Endodermal cell (in vitro differentiated cells): ENCODE data around the gene ACTMAP. TPM values are rescaled to one million over a fixed set of nuclear protein-coding genes. Genes with fewer than 3 reads are reported as not detected.

Source experiments
- DNase-seq: peaks from one replicate; pipeline ENCODE4 v3.0.0-alpha.2; 2017
- H3K27ac ChIP-seq: 2 replicates; pipeline ENCODE4 v1.5.1; 2013; ENCODE audit warnings: mild to moderate bottlenecking, low read depth, low read length, moderate library complexity
- H3K27me3 ChIP-seq: 2 replicates; pipeline ENCODE4 v1.6.1; 2013; ENCODE audit warnings: mild to moderate bottlenecking, low read length, moderate library complexity; ENCODE audit not compliant: insufficient read depth, control insufficient read depth, poor library complexity, severe bottlenecking
- H3K36me3 ChIP-seq: 2 replicates; pipeline ENCODE4 v1.7.0; 2013; ENCODE audit warnings: mild to moderate bottlenecking, low read length, moderate library complexity; ENCODE audit not compliant: control insufficient read depth, insufficient read depth
- H3K4me1 ChIP-seq: one replicate; pipeline ENCODE4 v1.7.0; 2013; ENCODE audit warnings: low read length; ENCODE audit not compliant: control insufficient read depth, insufficient read depth
- H3K4me3 ChIP-seq: 2 replicates; pipeline ENCODE4 v1.5.1; 2013; ENCODE audit warnings: mild to moderate bottlenecking, low read length, moderate library complexity
- H3K9ac ChIP-seq: 2 replicates; pipeline ENCODE4 v1.6.1; 2013; ENCODE audit warnings: mild to moderate bottlenecking, low read length, moderate library complexity; ENCODE audit not compliant: poor library complexity, severe bottlenecking; ENCODE audit errors: extremely low read depth
- H3K9me3 ChIP-seq: 2 replicates; pipeline ENCODE4 v1.6.1; 2013; ENCODE audit warnings: mild to moderate bottlenecking, low read length, moderate library complexity; ENCODE audit not compliant: control insufficient read depth
- H3K27ac Mint-ChIP-seq: 2 replicates; pipeline ENCODE4 v1.8.0; 2020; ENCODE audit warnings: mixed read lengths
- H3K27me3 Mint-ChIP-seq: 2 replicates; pipeline ENCODE4 v1.8.0; 2021; ENCODE audit warnings: mild to moderate bottlenecking, mixed read lengths; ENCODE audit not compliant: insufficient read depth
- H3K36me3 Mint-ChIP-seq: 2 replicates; pipeline ENCODE4 v1.8.0; 2020; ENCODE audit warnings: low read depth, mixed read lengths
- H3K4me1 Mint-ChIP-seq: 2 replicates; pipeline ENCODE4 v1.8.0; 2020; ENCODE audit warnings: mixed read lengths
- H3K4me3 Mint-ChIP-seq: 2 replicates; pipeline ENCODE4 v1.8.0; 2020; ENCODE audit warnings: mild to moderate bottlenecking, moderate library complexity, mixed read lengths
- H3K9me3 Mint-ChIP-seq: 2 replicates; pipeline ENCODE4 v1.8.0; 2020; ENCODE audit warnings: mild to moderate bottlenecking, mixed read lengths
- WGBS, 2 experiments: methylation state at CpG; one replicate each; pipeline versions ENCODE4 v1.1.5 to v1.1.7; 2013; ENCODE audit warnings: missing lambda C conversion rate in 2 of 2, mixed read lengths in 1 of 2; ENCODE audit not compliant: insufficient coverage in 1 of 2, insufficient read length in 1 of 2; 5-methylcytosine and 5-hydroxymethylcytosine counted together
- total RNA-seq, 2 donors: library from RNA; stranded (reverse); fragmentation: NEBNext Ultra II Directional in 1 of 2; extraction: Animal tissue kit (Norgen Biotek cat#: 25700) in 1 of 2; gene quantifications; 2 replicates in 1 of 2; 3 replicates in 1 of 2; pipeline ENCODE4 v1.2.1, GENCODE V29; 2021
- TF ChIP-seq, protein P1 (sequence below): fragments of 200-600 bp; sonication (generic); conservative IDR thresholded peaks from 2 replicates; pipeline ENCODE4 v1.5.0; 2021; ENCODE audit warnings: antibody characterized with exemption, mild to moderate bottlenecking

ACTMAP gene
- total RNA-seq, 2 donors from 2014 or later = 26.0 to 34.3 TPM

DNA sequence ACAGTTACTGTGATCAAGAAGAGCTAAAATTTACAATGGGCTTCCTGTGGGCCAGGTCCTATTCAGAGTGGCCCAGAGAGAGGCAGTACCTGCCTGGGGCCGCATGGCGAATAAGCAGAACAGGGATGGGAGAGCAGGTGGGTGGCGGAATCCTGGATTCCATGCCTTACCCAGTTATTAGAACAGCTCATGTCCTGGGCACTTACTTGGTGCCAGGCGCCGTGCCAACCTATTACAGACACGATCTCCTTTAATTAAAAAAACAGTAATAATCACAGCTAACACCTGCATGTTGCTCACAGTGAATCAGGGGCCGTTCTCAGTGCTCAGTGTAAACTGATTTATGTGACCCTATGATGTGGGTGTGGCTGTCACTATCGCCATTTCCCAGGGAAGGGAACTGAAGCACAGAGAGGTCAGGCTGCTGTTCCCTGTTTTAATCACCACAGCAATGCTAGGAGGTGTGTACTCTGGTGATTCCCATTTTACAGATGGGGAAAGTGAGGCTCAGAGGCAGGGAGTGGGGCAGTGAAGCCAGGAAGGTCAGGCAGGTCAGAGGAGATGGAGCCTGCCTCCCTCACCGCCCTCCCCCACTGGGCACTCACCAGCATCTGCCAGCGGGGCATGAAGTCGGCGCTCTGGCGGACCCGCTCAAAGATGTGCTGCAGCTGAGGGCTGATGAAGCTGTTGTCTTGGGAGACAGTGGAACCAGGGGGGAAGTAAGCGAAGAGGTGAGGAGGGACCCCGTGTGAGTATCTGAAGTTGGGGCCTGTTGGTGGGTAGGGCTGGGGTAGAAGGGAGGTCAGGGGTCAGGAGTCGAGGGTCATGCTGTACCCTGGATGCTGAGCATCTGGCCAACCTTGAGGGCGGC is 45.6 kb downstream of the ACTMAP start:
- Mint-ChIP-seq H3K36me3 (peaks cover 67% of the 10 kb centered on the region), H3K9me3 (no peaks in the 10 kb centered on the region), H3K4me1 (peaks cover 1% of the 10 kb centered on the region), H3K4me3 (no peak overlapping the region), H3K27ac (no peak overlapping the region), H3K27me3 (no peaks in the 10 kb centered on the region)
- Histone ChIP-seq H3K4me1 (no peaks in the 10 kb centered on the region), H3K4me3 (no peak overlapping the region), H3K9me3 (no peaks in the 10 kb centered on the region), H3K27ac (no peak overlapping the region), H3K36me3 (peaks cover 52% of the 10 kb centered on the region), H3K9ac (no peak overlapping the region), H3K27me3 (no peaks in the 10 kb centered on the region)
- TF ChIP-seq, protein P1, sequence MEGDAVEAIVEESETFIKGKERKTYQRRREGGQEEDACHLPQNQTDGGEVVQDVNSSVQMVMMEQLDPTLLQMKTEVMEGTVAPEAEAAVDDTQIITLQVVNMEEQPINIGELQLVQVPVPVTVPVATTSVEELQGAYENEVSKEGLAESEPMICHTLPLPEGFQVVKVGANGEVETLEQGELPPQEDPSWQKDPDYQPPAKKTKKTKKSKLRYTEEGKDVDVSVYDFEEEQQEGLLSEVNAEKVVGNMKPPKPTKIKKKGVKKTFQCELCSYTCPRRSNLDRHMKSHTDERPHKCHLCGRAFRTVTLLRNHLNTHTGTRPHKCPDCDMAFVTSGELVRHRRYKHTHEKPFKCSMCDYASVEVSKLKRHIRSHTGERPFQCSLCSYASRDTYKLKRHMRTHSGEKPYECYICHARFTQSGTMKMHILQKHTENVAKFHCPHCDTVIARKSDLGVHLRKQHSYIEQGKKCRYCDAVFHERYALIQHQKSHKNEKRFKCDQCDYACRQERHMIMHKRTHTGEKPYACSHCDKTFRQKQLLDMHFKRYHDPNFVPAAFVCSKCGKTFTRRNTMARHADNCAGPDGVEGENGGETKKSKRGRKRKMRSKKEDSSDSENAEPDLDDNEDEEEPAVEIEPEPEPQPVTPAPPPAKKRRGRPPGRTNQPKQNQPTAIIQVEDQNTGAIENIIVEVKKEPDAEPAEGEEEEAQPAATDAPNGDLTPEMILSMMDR = no peak
- DNase-seq = no peak
- WGBS, 2 experiments = 89 to 92% methylated on average over 7 to 18 of the region's 18 CpGs

- no peaks in the 10 kb centered on the region for H3K9me3 ChIP-seq
- no peaks in the 10 kb centered on the region for H3K4me1 ChIP-seq
- peak overlapping the region; percentile 28 for H3K27ac Mint-ChIP-seq
- TF ChIP-seq, protein P1 = no peak
- no peak overlapping the region for H3K4me3 Mint-ChIP-seq
- DNase-seq = no peak
- H3K9me3 Mint-ChIP-seq = no peaks in the 10 kb centered on the region
- H3K36me3 Mint-ChIP-seq = peaks cover 69% of the 10 kb centered on the region
- H3K27me3 Mint-ChIP-seq = no peaks in the 10 kb centered on the region
- WGBS, 2 experiments = 91 to 94% methylated on average over 15 to 24 of the region's 24 CpGs
- H3K4me1 Mint-ChIP-seq = peaks cover 1% of the 10 kb centered on the region
- H3K9ac ChIP-seq = no peak overlapping the region
- H3K4me3 ChIP-seq = no peak overlapping the region
- H3K27me3 ChIP-seq = no peaks in the 10 kb centered on the region
- H3K27ac ChIP-seq = no peak overlapping the region
- peaks cover 43% of the 10 kb centered on the region for H3K36me3 ChIP-seq
These were observed 47.1 kb downstream of the ACTMAP start for GRCh38 chr19:40703029-40703755.

DNA sequence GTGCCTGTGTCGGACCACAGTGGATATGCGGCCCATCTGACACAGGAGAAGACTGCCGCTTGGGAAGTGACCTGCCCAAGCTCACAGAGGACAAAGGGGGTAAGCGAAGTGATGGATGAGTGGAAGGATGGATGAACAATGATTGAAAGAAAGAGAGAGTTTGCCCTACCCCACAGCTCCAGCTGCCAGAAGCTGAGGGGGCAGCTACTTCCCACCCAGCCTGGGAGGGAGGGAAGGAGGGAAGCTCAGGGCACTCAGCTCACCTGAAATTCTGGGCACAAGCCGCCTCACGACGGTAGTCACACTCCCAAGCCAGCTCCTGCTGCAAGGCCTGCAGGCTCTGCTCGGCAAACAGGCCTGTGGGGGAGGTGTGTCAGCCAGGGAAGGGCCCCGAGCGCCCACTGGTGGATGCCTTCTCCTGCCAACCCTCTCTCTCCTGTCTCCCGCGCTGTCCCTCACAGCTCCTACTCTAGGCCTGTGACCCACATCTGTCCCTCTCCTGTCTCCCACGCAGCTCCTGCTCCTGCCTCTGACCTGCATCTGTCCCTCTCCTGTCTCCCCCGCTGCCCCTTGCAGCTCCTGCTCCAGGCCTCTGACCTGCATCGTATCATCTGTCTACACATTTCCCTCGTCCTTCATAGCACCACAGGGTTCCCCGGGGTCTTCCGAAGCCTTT is 47.8 kb downstream of the ACTMAP start:
- Mint-ChIP-seq H3K27ac (peak overlapping the region; percentile 60), H3K9me3 (no peaks in the 10 kb centered on the region), H3K27me3 (no peaks in the 10 kb centered on the region), H3K4me1 (peaks cover 1% of the 10 kb centered on the region), H3K4me3 (no peak overlapping the region), H3K36me3 (peaks cover 66% of the 10 kb centered on the region)
- H3K9me3 ChIP-seq = no peaks in the 10 kb centered on the region
- 69 to 72% methylated on average over 13 to 18 of the region's 18 CpGs for WGBS, 2 experiments
- no peak overlapping the region for H3K9ac ChIP-seq
- no peak overlapping the region for H3K27ac ChIP-seq
- H3K4me1 ChIP-seq = no peaks in the 10 kb centered on the region
- peaks cover 37% of the 10 kb centered on the region for H3K36me3 ChIP-seq
- H3K4me3 ChIP-seq = no peak overlapping the region
- DNase-seq = peak; percentile 92
- no peaks in the 10 kb centered on the region for H3K27me3 ChIP-seq
- TF ChIP-seq, protein P1 = peak; percentile 81
